ENCODE results near the gene CDAN1. TPM values are rescaled to one million over a fixed set of nuclear protein-coding genes. Genes with fewer than 3 reads are reported as not detected.

CDAN1 gene
- total RNA-seq, 1 donor from 2014 or later = 8.7 TPM

DNA sequence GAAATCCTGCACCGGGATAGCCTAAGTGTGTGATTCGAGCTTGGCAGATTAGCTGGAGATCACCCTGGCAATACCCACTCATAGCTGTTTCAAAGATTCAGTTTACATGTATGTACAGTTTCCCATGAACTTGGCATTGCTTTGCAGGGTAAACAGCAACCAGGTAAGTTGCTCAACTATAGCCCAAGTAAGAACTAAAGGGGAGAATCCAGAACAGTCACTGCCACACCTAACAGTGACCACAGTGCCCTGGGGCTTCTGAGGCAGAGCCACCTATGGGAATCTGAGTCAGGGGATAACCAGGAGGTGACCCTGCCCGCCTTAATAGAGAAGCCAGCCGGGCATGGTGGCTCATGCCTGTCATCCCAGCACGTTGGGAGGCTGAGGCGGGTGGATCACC is 15.9 kb downstream of the CDAN1 start:
- DNase-seq (ENCODE audit: low read depth) = peak; percentile 97
- TF ChIP-seq, protein P1, sequence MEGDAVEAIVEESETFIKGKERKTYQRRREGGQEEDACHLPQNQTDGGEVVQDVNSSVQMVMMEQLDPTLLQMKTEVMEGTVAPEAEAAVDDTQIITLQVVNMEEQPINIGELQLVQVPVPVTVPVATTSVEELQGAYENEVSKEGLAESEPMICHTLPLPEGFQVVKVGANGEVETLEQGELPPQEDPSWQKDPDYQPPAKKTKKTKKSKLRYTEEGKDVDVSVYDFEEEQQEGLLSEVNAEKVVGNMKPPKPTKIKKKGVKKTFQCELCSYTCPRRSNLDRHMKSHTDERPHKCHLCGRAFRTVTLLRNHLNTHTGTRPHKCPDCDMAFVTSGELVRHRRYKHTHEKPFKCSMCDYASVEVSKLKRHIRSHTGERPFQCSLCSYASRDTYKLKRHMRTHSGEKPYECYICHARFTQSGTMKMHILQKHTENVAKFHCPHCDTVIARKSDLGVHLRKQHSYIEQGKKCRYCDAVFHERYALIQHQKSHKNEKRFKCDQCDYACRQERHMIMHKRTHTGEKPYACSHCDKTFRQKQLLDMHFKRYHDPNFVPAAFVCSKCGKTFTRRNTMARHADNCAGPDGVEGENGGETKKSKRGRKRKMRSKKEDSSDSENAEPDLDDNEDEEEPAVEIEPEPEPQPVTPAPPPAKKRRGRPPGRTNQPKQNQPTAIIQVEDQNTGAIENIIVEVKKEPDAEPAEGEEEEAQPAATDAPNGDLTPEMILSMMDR (IDR thresholded peaks at IDR 0.05; ENCODE audit: insufficient read depth, low read length, severe bottlenecking) = no peak
- no peak for FAIRE-seq
- H3K27me3 ChIP-seq (ENCODE audit: control insufficient read depth, insufficient read depth, low read length) = no peaks in the 10 kb centered on the region
- H3K36me3 ChIP-seq (ENCODE audit: control insufficient read depth, insufficient read depth, low read length) = peaks cover 4% of the 10 kb centered on the region
- H3K4me3 ChIP-seq (ENCODE audit: low read depth, low read length) = no peak overlapping the region

DNA sequence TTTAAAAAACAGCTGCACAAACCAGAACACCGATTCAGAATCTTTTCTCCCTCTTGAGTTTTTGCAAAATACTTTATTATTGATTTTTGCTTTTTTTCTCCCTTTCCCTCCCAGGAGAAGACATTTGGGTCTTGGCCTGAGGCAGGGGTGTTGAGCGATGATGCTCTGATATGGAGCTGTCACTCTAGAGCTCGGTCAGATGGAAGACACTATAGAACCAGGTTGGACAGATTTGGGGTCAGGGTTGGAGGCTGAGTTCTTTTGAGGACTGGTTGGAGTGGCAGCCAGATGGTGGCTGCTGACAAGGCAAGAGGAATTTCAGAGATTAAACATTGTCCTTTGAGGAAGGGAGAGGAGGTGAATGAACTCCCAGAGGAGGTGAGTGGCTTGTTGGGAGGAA is 16.9 kb downstream of the CDAN1 start:
- FAIRE-seq (peak; percentile 86), DNase-seq (ENCODE audit: low read depth) (no peak)
- TF ChIP-seq, protein P1 (IDR thresholded peaks at IDR 0.05; ENCODE audit: insufficient read depth, low read length, severe bottlenecking) = no peak
- Histone ChIP-seq H3K36me3 (ENCODE audit: control insufficient read depth, insufficient read depth, low read length) (no peaks in the 10 kb centered on the region), H3K4me3 (ENCODE audit: low read depth, low read length) (no peak overlapping the region), H3K27me3 (ENCODE audit: control insufficient read depth, insufficient read depth, low read length) (no peaks in the 10 kb centered on the region)

DNA sequence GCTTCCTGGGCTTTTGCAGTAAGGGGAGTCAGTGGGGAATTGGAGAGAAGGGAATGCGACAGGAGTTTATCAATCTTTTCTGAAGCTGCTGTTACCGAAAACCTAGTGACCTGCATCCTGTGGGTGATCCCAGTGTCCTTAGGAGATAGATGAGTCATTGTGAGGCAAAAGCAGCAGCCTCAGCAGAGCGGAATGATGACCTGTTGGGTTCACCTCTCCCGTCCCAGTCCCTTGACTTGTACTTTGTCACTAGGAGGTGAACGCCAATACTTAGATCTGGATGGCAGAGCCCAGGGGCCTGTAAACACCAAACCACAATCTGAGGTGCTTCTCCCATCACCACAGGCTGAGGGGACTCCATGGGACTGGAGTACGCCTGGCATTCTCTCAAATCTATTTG is 17.9 kb downstream of the CDAN1 start:
- no peaks in the 10 kb centered on the region for H3K36me3 ChIP-seq (ENCODE audit: control insufficient read depth, insufficient read depth, low read length)
- peak; percentile 23 for FAIRE-seq

GRCh38 chr15:42716626-42717025 is 20.3 kb downstream of the CDAN1 start:
- Histone ChIP-seq H3K27me3 (ENCODE audit: control insufficient read depth, insufficient read depth, low read length) (no peaks in the 10 kb centered on the region), H3K36me3 (ENCODE audit: control insufficient read depth, insufficient read depth, low read length) (no peaks in the 10 kb centered on the region), H3K4me3 (ENCODE audit: low read depth, low read length) (no peak overlapping the region)
- TF ChIP-seq, protein P1 (IDR thresholded peaks at IDR 0.05; ENCODE audit: insufficient read depth, low read length, severe bottlenecking) = no peak
- FAIRE-seq = no peak
- DNase-seq (ENCODE audit: low read depth) = no peak

More for the DNA sequence above, 17.9 kb downstream of the CDAN1 start:
- Histone ChIP-seq H3K27me3 (ENCODE audit: control insufficient read depth, insufficient read depth, low read length) (no peaks in the 10 kb centered on the region), H3K4me3 (ENCODE audit: low read depth, low read length) (no peak overlapping the region)
- no peak for DNase-seq (ENCODE audit: low read depth)
- TF ChIP-seq, protein P1 (IDR thresholded peaks at IDR 0.05; ENCODE audit: insufficient read depth, low read length, severe bottlenecking) = no peak

DNA sequence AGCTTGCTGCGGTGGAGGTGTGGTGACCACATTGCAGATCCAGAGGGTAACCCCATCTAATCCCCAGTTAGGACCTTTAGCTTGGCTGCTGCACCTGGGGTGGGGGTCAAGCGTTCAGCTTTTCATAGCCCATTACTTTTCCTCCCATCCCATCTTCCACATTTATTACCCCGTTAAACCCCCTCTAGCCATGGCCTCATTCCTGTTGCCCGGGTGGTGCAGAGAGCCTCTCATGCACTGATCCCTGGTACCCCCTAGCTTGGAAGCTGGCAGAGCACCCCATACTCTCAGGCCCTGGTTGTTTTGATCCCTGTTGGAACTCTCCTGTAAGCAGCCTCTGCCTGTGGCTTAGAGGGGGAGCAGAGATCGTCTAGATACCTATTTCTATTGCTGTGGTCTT is 20.8 kb downstream of the CDAN1 start:
- FAIRE-seq (peak; percentile 36), DNase-seq (ENCODE audit: low read depth) (no peak)
- TF ChIP-seq, protein P1 (IDR thresholded peaks at IDR 0.05; ENCODE audit: insufficient read depth, low read length, severe bottlenecking) = no peak
- Histone ChIP-seq H3K36me3 (ENCODE audit: control insufficient read depth, insufficient read depth, low read length) (no peaks in the 10 kb centered on the region), H3K27me3 (ENCODE audit: control insufficient read depth, insufficient read depth, low read length) (no peaks in the 10 kb centered on the region), H3K4me3 (ENCODE audit: low read depth, low read length) (no peak overlapping the region)

DNA sequence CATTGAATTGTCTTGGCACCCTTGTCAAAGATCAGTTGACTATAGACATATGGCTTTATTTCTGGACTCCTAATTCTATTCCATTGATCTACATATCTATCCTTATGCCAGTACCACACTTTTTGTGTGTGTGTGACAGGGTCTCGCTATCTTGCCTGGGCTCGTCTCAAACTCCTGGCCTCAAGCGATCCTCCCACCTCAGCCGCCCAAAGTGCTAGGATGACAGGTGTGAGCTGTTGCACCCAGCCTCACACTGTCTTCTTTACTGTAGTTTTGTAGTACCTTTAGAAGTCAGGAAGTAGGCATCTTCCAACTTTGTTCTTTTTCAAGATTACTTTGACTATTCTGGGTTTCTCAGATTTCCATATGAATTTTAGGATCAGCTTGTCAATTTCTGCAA is 24.3 kb downstream of the CDAN1 start:
- DNase-seq (ENCODE audit: low read depth) = no peak
- Histone ChIP-seq H3K27me3 (ENCODE audit: control insufficient read depth, insufficient read depth, low read length) (no peaks in the 10 kb centered on the region), H3K36me3 (ENCODE audit: control insufficient read depth, insufficient read depth, low read length) (no peaks in the 10 kb centered on the region), H3K4me3 (ENCODE audit: low read depth, low read length) (no peak overlapping the region)
- no peak for FAIRE-seq
- TF ChIP-seq, protein P1 (IDR thresholded peaks at IDR 0.05; ENCODE audit: insufficient read depth, low read length, severe bottlenecking) = no peak

Data from bronchial epithelial cell (primary cell).